Measurements from ENCODE around the gene MMP10.

DNA sequence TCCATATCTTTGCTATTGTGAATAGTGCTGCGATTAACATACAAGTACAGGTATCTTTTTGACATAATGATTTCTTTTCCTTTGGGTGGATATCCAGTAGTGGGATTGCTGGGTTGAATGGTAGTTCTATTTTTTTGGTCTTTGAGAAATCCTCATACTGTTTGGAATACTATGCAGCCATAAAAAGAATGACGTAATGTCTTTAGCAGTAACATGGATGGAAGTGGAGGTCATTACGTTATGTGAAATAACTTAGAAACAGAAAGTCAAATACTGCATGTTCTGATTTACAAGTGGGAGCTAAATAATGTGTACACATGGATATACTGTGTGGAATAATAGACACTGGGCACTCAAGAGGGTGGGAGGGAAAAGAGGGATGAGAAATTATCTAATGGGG lies 4.0 kb upstream of the MMP10 start:
- TF ChIP-seq POLR2AphosphoS5 (IDR thresholded peaks at IDR 0.05), result no peak
- TF ChIP-seq, protein P1, sequence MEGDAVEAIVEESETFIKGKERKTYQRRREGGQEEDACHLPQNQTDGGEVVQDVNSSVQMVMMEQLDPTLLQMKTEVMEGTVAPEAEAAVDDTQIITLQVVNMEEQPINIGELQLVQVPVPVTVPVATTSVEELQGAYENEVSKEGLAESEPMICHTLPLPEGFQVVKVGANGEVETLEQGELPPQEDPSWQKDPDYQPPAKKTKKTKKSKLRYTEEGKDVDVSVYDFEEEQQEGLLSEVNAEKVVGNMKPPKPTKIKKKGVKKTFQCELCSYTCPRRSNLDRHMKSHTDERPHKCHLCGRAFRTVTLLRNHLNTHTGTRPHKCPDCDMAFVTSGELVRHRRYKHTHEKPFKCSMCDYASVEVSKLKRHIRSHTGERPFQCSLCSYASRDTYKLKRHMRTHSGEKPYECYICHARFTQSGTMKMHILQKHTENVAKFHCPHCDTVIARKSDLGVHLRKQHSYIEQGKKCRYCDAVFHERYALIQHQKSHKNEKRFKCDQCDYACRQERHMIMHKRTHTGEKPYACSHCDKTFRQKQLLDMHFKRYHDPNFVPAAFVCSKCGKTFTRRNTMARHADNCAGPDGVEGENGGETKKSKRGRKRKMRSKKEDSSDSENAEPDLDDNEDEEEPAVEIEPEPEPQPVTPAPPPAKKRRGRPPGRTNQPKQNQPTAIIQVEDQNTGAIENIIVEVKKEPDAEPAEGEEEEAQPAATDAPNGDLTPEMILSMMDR (IDR thresholded peaks at IDR 0.05 in 8 of 11, conservative IDR thresholded peaks at IDR 0.05 in 3 of 11), result no peak
- no peak for TF ChIP-seq POLR2A (IDR thresholded peaks at IDR 0.05)
